IMR-90 (cell line): ENCODE results near the gene LYPD3. TPM values are rescaled to one million over a fixed set of nuclear protein-coding genes. Genes with fewer than 3 reads are reported as not detected.

Source experiments
- ATAC-seq: fragments of 200-7000 bp; cut with Tn5 transposase; 2 replicates; pipeline ENCODE4 v1.9.1; 2020; ENCODE audit warnings: low read depth, mild to moderate bottlenecking, moderate library complexity
- BruUV-seq: library from RNA; stranded (reverse); fragments of 400-500 nt; replicated peaks from 2 replicates; lab custom pipeline; 2021; lab: Mats Ljungman, UMichigan
- CTCF ChIA-PET: fragments of 300-600 bp; formaldehyde crosslinking; extraction: SDS; loops from one replicate; lab custom pipeline; 2021; ENCODE audit warnings: antibody characterized with exemption; lab: Yijun Ruan, JAX
- POLR2A ChIA-PET: fragments of 300-600 bp; sonication (Branson Sonifier 250); formaldehyde crosslinking; loops from one replicate; lab custom pipeline; 2022; ENCODE audit warnings: antibody characterized with exemption; ENCODE audit not compliant: unreplicated experiment; lab: Charles Lee
- DNase-seq: peaks from one replicate; pipeline ENCODE4 v3.0.0; 2013
- H2AFZ ChIP-seq: replicated peaks from 2 replicates; pipeline ENCODE3; 2013; ENCODE audit warnings: low read length, mild to moderate bottlenecking; ENCODE audit not compliant: poor library complexity
- H2AK5ac ChIP-seq: 2 replicates; pipeline ENCODE4 v1.6.1; 2013; ENCODE audit warnings: low read depth, low read length, inconsistent platforms
- H2AK9ac ChIP-seq: replicated peaks from 2 replicates; pipeline ENCODE3; 2013; ENCODE audit warnings: mild to moderate bottlenecking, low read depth, low read length, moderate library complexity; ENCODE audit not compliant: poor library complexity
- H2BK120ac ChIP-seq: 2 replicates; pipeline ENCODE4 v1.6.1; 2013; ENCODE audit warnings: low read depth, low read length, inconsistent platforms
- H2BK15ac ChIP-seq: 3 replicates; pipeline ENCODE4 v1.6.1; 2013; ENCODE audit warnings: low read depth, low read length, inconsistent platforms
- H2BK20ac ChIP-seq: 2 replicates; pipeline ENCODE4 v1.6.1; 2013; ENCODE audit warnings: low read depth, mild to moderate bottlenecking, inconsistent platforms, low read length, moderate library complexity
- H2BK5ac ChIP-seq: 2 replicates; pipeline ENCODE4 v1.6.1; 2013; ENCODE audit warnings: mild to moderate bottlenecking, low read depth, low read length, inconsistent platforms; ENCODE audit not compliant: poor library complexity, severe bottlenecking
- H3K14ac ChIP-seq: replicated peaks from 2 replicates; pipeline ENCODE4 v1.6.1; 2013; ENCODE audit warnings: low read depth, low read length, inconsistent platforms
- H3K18ac ChIP-seq: 2 replicates; pipeline ENCODE4 v1.6.1; 2013; ENCODE audit warnings: low read depth, low read length, control low read depth
- H3K23ac ChIP-seq: 2 replicates; pipeline ENCODE4 v1.6.1; 2013; ENCODE audit warnings: low read depth, low read length, inconsistent platforms
- H3K27ac ChIP-seq: 2 replicates; pipeline ENCODE4 v1.5.1; 2013; ENCODE audit warnings: mild to moderate bottlenecking, control low read depth, low read length; ENCODE audit not compliant: insufficient read depth
- H3K27me3 ChIP-seq: 2 replicates; pipeline ENCODE4 v1.6.1; 2013; ENCODE audit warnings: low read length; ENCODE audit not compliant: control insufficient read depth, insufficient read depth
- H3K36me3 ChIP-seq: 2 replicates; pipeline ENCODE4 v1.6.1; 2013; ENCODE audit warnings: low read length, mixed read lengths; ENCODE audit not compliant: control insufficient read depth, insufficient read depth
- H3K4ac ChIP-seq: 2 replicates; pipeline ENCODE4 v1.6.1; 2013; ENCODE audit warnings: low read depth, low read length, inconsistent platforms
- H3K4me1 ChIP-seq: 2 replicates; pipeline ENCODE4 v1.6.1; 2013; ENCODE audit warnings: low read length, mixed read lengths; ENCODE audit not compliant: control insufficient read depth, insufficient read depth
- H3K4me2 ChIP-seq: 2 replicates; pipeline ENCODE4 v1.6.1; 2013; ENCODE audit warnings: low read depth, mild to moderate bottlenecking, control low read depth, low read length, moderate library complexity
- H3K4me3 ChIP-seq: 2 replicates; pipeline ENCODE4 v1.5.1; 2013; ENCODE audit warnings: low read depth, mild to moderate bottlenecking, control low read depth, low read length, moderate library complexity; ENCODE audit not compliant: insufficient read depth
- H3K56ac ChIP-seq: 2 replicates; pipeline ENCODE4 v1.6.1; 2013; ENCODE audit warnings: low read length, inconsistent platforms; ENCODE audit not compliant: insufficient read depth; ENCODE audit errors: extremely low read depth
- H3K79me1 ChIP-seq, 2 experiments: 2 replicates each; pipeline ENCODE4 v1.6.1; 2013; ENCODE audit warnings: low read length in 2 of 2, inconsistent platforms in 1 of 2, low read depth in 1 of 2
- H3K9ac ChIP-seq: 2 replicates; pipeline ENCODE4 v1.6.1; 2013; ENCODE audit warnings: low read depth, low read length, control low read depth
- H3K9me1 ChIP-seq: 2 replicates; pipeline ENCODE4 v1.6.1; 2013; ENCODE audit warnings: low read length, inconsistent platforms; ENCODE audit not compliant: insufficient read depth
- H3K9me3 ChIP-seq: 2 replicates; pipeline ENCODE4 v1.6.1; 2013; ENCODE audit warnings: low read length; ENCODE audit not compliant: control insufficient read depth, insufficient read depth
- H4K20me1 ChIP-seq: 2 replicates; pipeline ENCODE4 v1.6.1; 2013; ENCODE audit warnings: low read length, inconsistent platforms; ENCODE audit not compliant: insufficient read depth
- H4K5ac ChIP-seq: 2 replicates; pipeline ENCODE4 v1.6.1; 2013; ENCODE audit warnings: mild to moderate bottlenecking, low read depth, low read length, control low read depth
- H4K8ac ChIP-seq, 2 experiments: 2 replicates each; pipeline ENCODE4 v1.6.1; 2013; ENCODE audit warnings: low read depth in 2 of 2, low read length in 2 of 2, control low read depth in 1 of 2, inconsistent platforms in 1 of 2
- H4K91ac ChIP-seq: 2 replicates; pipeline ENCODE4 v1.6.1; 2013; ENCODE audit warnings: low read depth, low read length, inconsistent platforms; ENCODE audit not compliant: insufficient read depth
- CEBPB ChIP-seq: IDR thresholded peaks from 2 replicates; pipeline ENCODE4 v1.6.1; 2012; ENCODE audit warnings: low read depth, low read length, improper control_type of control experiment
- MAZ ChIP-seq: IDR thresholded peaks from 2 replicates; pipeline ENCODE4 v1.6.1; 2012; ENCODE audit warnings: low read depth, mild to moderate bottlenecking, low read length, improper control_type of control experiment, moderate library complexity, borderline replicate concordance
- MXI1 ChIP-seq: IDR thresholded peaks from 2 replicates; pipeline ENCODE4 v1.6.1; 2012; ENCODE audit warnings: low read depth, mild to moderate bottlenecking, low read length, moderate library complexity, borderline replicate concordance
- RAD21 ChIP-seq: IDR thresholded peaks from 2 replicates; pipeline ENCODE4 v1.6.1; 2012; ENCODE audit warnings: low read length, improper control_type of control experiment
- SMC3 ChIP-seq: fragments of 150-350 bp; IDR thresholded peaks from 2 replicates; pipeline ENCODE4 v1.6.1; 2016; ENCODE audit warnings: low read depth, mild to moderate bottlenecking, antibody characterized with exemption, low read length, moderate library complexity
- WGBS, 2 experiments: methylation state at CpG; one replicate each; pipeline versions ENCODE4 v1.1.5 to v1.1.7; 2013; ENCODE audit warnings: missing lambda C conversion rate in 2 of 2; ENCODE audit not compliant: insufficient read length in 1 of 2; ENCODE audit errors: extremely low coverage in 2 of 2; 5-methylcytosine and 5-hydroxymethylcytosine counted together
- dilution Hi-C: fragments of 300-500 bp; cut with HindIII; formaldehyde crosslinking; loops from one replicate; pipeline ENCODE4 v1.14.3; 2018; ENCODE audit warnings: low sequenced_read_pairs; ENCODE audit not compliant: unreplicated experiment
- in situ Hi-C: fragments of 300-500 bp; cut with MboI; formaldehyde crosslinking; loops from 3 replicates; pipeline ENCODE4 v1.14.3; 2019; ENCODE audit warnings: low sequenced_read_pairs, inconsistent platforms, mixed read lengths
- intact Hi-C: fragments of 100-400 bp; cut with micrococcal nuclease; formaldehyde crosslinking; loops from 2 replicates; pipeline ENCODE4 v1.10.0; 2022
- polyA plus RNA-seq, 3 experiments: library from polyadenylated mRNA; depleted of rRNA; stranded (reverse); fragments of >200 nt; gene quantifications; 2 replicates each; pipeline ENCODE4 v1.2.3, GENCODE V29; 2012; ENCODE audit warnings: low replicate concordance in 1 of 3
- total RNA-seq: library from RNA; depleted of rRNA; stranded (reverse); fragments of >200 nt; gene quantifications from 2 replicates; pipeline ENCODE4 v1.2.3, GENCODE V29; 2012
- TF ChIP-seq, protein P1 (sequence below): conservative IDR thresholded peaks from 2 replicates; pipeline ENCODE4 v1.5.1; 2012; ENCODE audit warnings: mild to moderate bottlenecking, low read depth, low read length, improper control_type of control experiment
- TF ChIP-seq, protein P2 (sequence below): fragments of 150-350 bp; IDR thresholded peaks from 2 replicates; pipeline ENCODE4 v1.6.1; 2017; ENCODE audit warnings: mild to moderate bottlenecking, antibody characterized with exemption, low read length, low read depth
- TF ChIP-seq, protein P3 (sequence below): fragments of 150-350 bp; IDR thresholded peaks from 2 replicates; pipeline ENCODE4 v1.6.1; 2016; ENCODE audit warnings: low read depth, mild to moderate bottlenecking, low read length, moderate library complexity, borderline replicate concordance

LYPD3 gene
- total and polyA plus RNA-seq, 2 of the 4 experiments (the other 2 are of a cell fraction): 0.18 to 1.1 TPM

DNA sequence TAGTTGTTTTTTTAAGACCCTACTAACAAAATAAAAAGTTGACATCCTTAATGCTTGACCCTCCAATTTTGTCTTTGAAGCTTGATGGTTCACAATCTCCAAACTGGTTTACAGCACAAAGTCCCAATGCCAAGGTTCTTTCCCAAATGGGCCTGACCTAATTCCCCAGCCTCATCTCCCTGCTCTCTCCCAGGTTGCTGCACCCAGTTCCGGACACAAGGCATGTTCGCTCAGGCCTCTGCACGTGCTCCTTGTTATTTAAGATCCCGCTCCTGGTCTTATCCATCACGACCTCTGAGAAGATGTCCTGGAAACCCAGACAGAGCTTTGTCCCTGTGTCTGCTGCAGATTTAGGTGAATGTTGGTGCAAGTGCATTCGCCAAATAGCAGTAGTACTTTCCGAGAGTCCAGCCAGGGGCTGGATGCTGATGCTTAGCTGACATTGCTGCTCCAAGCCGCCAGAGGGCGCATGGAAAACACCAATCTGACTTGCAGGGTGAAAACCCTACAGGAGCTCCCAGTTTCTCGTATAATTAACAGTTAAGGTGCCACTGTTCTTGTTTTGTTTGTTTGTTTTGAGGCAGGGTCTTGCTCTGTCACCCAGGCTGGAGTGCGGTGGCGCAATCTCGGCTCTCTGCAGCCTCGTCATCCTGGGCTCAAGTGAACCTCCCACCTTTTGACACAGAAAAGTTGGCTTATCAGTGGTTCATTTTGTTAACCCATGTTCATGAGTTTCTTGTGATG is 18.5 kb downstream of the LYPD3 start:
- ChIA-PET CTCF (interaction anchor here (0.6 to 2.9 kb wide), 17 partner anchors 8 to 223 kb away, joined by 3 to 23 read pairs (median 4); partner anchors contain the start of genes ETHE1 and PLAUR), POLR2A (interaction anchor here (0.9 kb wide), 1 partner anchor 73 kb away, joined by 13 read pairs; no protein-coding TSS in a partner anchor)
- no peak overlapping the region for H3K23ac ChIP-seq
- no peak overlapping the region for H3K4me2 ChIP-seq
- no peak overlapping the region for H3K27ac ChIP-seq
- H3K79me1 ChIP-seq: no peaks in the 10 kb centered on the region
- no peak overlapping the region for H3K18ac ChIP-seq
- no peak overlapping the region for H2BK5ac ChIP-seq
- in situ Hi-C loops (loop anchor here (5.0 kb wide), 1 partner anchor 75 kb away; no protein-coding TSS in a partner anchor), intact Hi-C loops (loop anchor here (1.0 to 10.0 kb wide), 4 partner anchors 56 to 358 kb away; partner anchors contain the start of gene LYPD5), dilution Hi-C loops (no loop called here)
- H2BK20ac ChIP-seq: no peak overlapping the region
- H4K5ac ChIP-seq: no peak overlapping the region
- H4K20me1 ChIP-seq: no peaks in the 10 kb centered on the region
- no peaks in the 10 kb centered on the region for H3K27me3 ChIP-seq
- no peak overlapping the region for H2BK120ac ChIP-seq
- H3K36me3 ChIP-seq: no peaks in the 10 kb centered on the region
- BruUV-seq: no TSS peak
- TF ChIP-seq, protein P1, sequence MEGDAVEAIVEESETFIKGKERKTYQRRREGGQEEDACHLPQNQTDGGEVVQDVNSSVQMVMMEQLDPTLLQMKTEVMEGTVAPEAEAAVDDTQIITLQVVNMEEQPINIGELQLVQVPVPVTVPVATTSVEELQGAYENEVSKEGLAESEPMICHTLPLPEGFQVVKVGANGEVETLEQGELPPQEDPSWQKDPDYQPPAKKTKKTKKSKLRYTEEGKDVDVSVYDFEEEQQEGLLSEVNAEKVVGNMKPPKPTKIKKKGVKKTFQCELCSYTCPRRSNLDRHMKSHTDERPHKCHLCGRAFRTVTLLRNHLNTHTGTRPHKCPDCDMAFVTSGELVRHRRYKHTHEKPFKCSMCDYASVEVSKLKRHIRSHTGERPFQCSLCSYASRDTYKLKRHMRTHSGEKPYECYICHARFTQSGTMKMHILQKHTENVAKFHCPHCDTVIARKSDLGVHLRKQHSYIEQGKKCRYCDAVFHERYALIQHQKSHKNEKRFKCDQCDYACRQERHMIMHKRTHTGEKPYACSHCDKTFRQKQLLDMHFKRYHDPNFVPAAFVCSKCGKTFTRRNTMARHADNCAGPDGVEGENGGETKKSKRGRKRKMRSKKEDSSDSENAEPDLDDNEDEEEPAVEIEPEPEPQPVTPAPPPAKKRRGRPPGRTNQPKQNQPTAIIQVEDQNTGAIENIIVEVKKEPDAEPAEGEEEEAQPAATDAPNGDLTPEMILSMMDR: peak; percentile 94
- TF ChIP-seq MAZ: peak; percentile 36; the same call in 1 of the 2 replicates
- peak; percentile 94 for TF ChIP-seq RAD21
- TF ChIP-seq, protein P2, sequence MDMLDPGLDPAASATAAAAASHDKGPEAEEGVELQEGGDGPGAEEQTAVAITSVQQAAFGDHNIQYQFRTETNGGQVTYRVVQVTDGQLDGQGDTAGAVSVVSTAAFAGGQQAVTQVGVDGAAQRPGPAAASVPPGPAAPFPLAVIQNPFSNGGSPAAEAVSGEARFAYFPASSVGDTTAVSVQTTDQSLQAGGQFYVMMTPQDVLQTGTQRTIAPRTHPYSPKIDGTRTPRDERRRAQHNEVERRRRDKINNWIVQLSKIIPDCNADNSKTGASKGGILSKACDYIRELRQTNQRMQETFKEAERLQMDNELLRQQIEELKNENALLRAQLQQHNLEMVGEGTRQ: no peak
- no peak for TF ChIP-seq MXI1
- TF ChIP-seq, protein P3, sequence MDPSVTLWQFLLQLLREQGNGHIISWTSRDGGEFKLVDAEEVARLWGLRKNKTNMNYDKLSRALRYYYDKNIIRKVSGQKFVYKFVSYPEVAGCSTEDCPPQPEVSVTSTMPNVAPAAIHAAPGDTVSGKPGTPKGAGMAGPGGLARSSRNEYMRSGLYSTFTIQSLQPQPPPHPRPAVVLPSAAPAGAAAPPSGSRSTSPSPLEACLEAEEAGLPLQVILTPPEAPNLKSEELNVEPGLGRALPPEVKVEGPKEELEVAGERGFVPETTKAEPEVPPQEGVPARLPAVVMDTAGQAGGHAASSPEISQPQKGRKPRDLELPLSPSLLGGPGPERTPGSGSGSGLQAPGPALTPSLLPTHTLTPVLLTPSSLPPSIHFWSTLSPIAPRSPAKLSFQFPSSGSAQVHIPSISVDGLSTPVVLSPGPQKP: no peak
- peak; percentile 26; the same call in 1 of the 2 replicates for TF ChIP-seq CEBPB
- peak; percentile 99 for TF ChIP-seq SMC3
- no peak overlapping the region for H3K14ac ChIP-seq
- H3K4me1 ChIP-seq: 0 out of 2 replicates have a peak, but pooled peaks cover 2% of the 10 kb centered on the region
- ATAC-seq: peak; percentile 95
- peak overlapping the region; percentile 71 for H2AFZ ChIP-seq
- no peaks in the 10 kb centered on the region for H3K9me1 ChIP-seq
- H3K4ac ChIP-seq: no peak overlapping the region
- 28% methylated on average over 2 of the region's 14 CpGs; no CpG with 5 or more reads in 1 of the 2 experiments for WGBS, 2 experiments
- peak; percentile 65 for DNase-seq
- H3K9ac ChIP-seq: no peak overlapping the region
- H3K4me3 ChIP-seq: no peak overlapping the region
- peak overlapping the region; percentile 33 for H2AK9ac ChIP-seq
- H4K91ac ChIP-seq: no peak overlapping the region
- no peaks in the 10 kb centered on the region for H3K9me3 ChIP-seq
- H2AK5ac ChIP-seq: no peak overlapping the region; the same call in 1 of the 2 replicates
- H3K56ac ChIP-seq: no peak overlapping the region
- H4K8ac ChIP-seq: no peak overlapping the region; a peak in 1 of 4 replicates
- H2BK15ac ChIP-seq: no peak overlapping the region
